Head of caudate nucleus (tissue), 42 donors: ENCODE results near the gene UBE2L6.

ENCODE experiments used
- DNase-seq, 42 donors: peaks; one replicate each; pipeline versions ENCODE4 v3.0.0 to v3.0.0-alpha.2; 2020 to 2021; ENCODE audit warnings: mixed read lengths in 7 of 42
- intact Hi-C: fragments of 100-400 bp; cut with DNase I; formaldehyde crosslinking; loops from one replicate; pipeline ENCODE4 v1.15.0; 2022

Gene UBE2L6

GRCh38 chr11:57571606-57572005 is 4.1 kb upstream of the UBE2L6 start:
- intact Hi-C loops: no loop called here
- DNase-seq: no peak

DNA sequence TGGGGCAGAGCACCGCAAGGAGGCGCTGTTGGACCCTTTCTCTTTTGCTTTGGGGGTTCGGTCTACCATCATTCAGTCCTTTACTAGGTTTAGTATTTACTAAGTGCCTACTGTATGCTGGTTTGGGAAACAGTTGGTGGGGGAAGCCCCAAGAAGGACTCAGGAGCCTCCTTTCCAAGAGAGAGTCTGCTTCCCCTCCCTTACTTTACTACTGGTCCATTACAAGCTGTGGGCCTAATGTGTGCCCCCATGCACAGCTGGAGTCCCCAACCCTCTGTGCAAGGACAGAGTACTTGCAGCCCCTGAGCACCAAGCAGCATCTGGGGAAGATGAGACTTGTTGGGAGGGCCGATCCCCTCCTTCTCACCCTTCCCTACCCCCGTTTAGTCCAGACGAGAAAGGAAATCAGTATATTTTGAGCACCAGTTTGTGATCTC is 876 bp upstream of the UBE2L6 start:
- peak in 19 of 42 donors; percentile 65 to 94 (median 88) for DNase-seq

GRCh38 chr11:57566905-57567514 is 462 bp downstream of the UBE2L6 start:
- intact Hi-C loops: loop anchor here (5.0 to 10.0 kb wide), 2 partner anchors 80 to 148 kb away; partner anchors contain the start of genes MED19, TMX2 and YPEL4
- DNase-seq: peak in 10 of 42 donors; percentile 14 to 59 (median 31)

More for the DNA sequence above, 876 bp upstream of the UBE2L6 start:
- intact Hi-C loops: loop anchor here (5.0 to 10.0 kb wide), 2 partner anchors 79 to 146 kb away; partner anchors contain the start of genes MED19, TMX2 and YPEL4

GRCh38 chr11:57566005-57566904 is 1.2 kb downstream of the UBE2L6 start:
- intact Hi-C loops: loop anchor here (5.0 to 10.0 kb wide), 2 partner anchors 81 to 149 kb away; partner anchors contain the start of genes MED19, TMX2 and YPEL4
- DNase-seq: peak in 9 of 42 donors; percentile 19 to 56 (median 35)

DNA sequence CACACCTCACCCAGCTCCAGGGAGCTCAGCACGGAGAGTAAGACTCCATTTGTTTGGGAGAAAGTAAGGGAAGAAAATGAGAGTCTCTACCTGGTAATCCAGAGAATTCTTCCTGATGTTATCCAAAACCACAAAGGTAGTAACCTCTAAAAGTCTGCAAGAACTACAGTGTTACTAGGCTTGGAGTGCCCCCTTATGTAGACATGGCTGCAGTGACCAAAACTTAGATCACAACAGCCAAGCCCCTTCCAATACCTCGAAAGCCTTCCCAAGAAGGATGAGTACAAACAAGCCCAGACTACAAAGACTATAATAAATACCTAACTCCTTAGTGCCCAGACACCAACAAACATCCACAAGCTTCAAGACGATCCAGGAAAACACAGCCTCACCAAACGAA is 4.9 kb downstream of the UBE2L6 start:
- intact Hi-C loops: loop anchor here (10.0 kb wide), 1 partner anchor 152 kb away; the partner anchor contains the start of genes MED19 and TMX2
- no peak for DNase-seq

- intact Hi-C loops: loop anchor here (10.0 kb wide), 1 partner anchor 155 kb away; the partner anchor contains the start of genes MED19 and TMX2
- DNase-seq: no peak
Measured at GRCh38 chr11:57560146-57560545, 7.3 kb downstream of the UBE2L6 start.

GRCh38 chr11:57556041-57556440 is 11.4 kb downstream of the UBE2L6 start:
- DNase-seq: no peak
- intact Hi-C loops: no loop called here

DNA sequence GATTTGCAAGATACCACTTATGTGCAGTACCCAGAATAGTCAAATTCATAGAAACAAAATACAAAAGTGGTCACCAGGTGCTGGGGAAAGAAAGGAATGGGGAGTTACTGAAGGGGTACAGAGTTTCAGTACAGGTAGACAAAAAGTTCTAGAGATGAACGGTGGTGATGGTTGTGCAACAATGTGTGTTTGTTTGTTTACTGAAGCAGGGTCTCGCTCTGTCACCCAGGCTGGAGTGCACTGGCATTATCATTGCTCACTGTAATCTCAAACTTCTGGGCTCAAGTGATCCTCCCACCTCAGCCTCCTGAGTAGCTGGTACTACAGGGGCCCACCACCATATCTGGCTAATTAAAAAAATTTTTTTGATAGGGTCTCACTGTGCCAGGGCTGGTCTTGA is 12.1 kb downstream of the UBE2L6 start:
- DNase-seq: no peak
- intact Hi-C loops: no loop called here

- DNase-seq: no peak
- intact Hi-C loops: no loop called here
Measured at GRCh38 chr11:57552479-57552878, 15.0 kb downstream of the UBE2L6 start.

DNA sequence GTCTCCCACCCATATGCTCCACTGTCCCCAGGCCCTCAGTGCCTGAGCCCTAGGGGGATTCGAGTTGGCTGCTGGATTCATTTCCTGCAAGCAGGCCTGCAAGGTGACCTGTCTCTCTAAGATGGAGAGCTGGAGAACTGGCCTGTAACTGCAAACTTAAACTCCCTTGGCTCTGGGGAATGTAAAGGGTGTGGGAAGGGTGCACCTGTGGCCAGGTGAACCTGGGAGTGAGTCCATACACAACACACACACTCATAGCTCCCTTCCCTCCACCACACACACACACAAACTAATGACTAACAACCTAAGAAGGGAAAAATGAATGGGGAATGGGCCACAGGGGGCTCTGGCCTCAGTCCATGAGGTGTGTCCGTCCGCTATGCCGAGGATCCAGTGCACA is 15.5 kb downstream of the UBE2L6 start:
- DNase-seq: no peak
- intact Hi-C loops: no loop called here

- intact Hi-C loops: no loop called here
- no peak for DNase-seq
Measured at GRCh38 chr11:57549983-57550382, 17.5 kb downstream of the UBE2L6 start.

DNA sequence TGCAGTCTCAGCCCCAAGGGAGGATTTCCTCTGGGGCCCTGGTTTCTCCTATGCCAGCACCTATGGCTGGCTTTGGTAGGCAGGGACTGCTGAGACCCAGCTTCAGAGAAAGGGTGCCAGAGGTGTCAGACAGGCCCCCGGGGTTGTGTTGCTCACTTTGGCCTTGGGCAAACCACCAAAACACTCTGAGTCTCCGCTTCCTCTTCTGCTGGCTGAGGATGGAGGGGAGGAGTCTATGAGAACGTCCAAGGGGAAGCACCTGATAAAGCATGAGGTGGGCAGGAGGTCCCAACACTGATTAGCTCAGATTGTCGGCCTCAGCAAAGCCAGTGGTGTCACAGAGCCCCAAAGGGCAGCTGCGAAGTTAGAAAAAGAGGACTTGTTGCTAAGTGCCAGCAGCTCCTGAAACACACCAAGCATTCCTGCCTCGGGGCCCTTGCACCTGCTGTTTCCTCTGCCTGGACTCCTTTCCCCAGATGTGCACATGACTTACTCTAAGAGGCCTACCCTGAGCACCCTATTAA is 19.6 kb downstream of the UBE2L6 start:
- intact Hi-C loops: no loop called here
- DNase-seq: peak in 1 of 42 donors; percentile 2

DNA sequence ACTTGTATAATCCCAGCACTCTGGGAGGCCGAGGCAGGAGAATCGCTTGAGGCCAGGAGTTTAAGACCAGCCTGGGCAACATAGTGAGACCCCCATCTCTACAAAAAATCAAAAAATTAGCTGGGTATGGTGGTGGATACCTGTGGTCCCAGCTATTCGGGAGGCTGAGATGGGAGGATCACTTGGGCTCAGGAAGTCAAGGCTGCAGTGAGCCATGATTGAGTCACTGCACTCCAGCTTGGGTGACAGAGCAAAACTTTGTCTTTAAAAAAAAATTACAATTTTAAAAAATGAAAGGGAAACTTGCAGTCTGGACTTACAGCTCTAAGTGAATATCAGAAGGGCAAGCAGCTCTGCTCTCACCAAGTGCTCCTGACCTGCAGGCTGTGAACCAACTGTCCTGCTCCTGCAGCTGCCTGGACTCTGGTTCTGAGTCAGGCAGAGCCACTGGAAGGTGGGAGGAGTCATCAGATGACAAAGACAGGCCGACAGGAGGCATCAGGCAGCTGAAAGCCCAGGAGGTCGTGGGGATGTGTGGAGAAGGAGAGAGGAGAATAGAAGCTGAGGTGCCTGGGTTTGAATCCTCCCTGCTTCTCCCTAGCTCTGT is 20.5 kb downstream of the UBE2L6 start:
- intact Hi-C loops: no loop called here
- no peak for DNase-seq

- intact Hi-C loops: no loop called here
Measured at GRCh38 chr11:57546451-57546850, 21.0 kb downstream of the UBE2L6 start.

DNA sequence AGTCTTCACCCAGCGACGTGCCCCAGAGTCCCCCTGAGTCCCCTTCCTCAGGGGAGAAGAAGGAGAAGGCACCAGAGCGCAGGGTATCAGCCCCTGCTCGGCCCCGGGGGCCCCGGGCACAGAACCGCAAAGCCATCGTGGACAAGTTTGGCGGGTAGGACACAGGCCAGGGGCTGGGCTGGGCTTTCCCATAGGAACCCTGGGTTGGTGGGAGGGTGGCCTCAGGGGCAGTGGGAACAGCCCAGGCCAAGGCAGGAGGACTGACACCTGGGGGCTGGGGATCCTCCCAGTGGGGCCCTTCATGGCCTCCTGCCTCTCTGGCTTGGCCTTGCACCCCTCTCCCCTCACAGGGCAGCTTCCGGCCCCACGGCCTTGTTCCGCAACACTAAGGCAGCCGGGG is 21.6 kb downstream of the UBE2L6 start:
- intact Hi-C loops: no loop called here
- DNase-seq: no peak

More at GRCh38 chr11:57546451-57546850, 21.0 kb downstream of the UBE2L6 start:
- no peak for DNase-seq

DNA sequence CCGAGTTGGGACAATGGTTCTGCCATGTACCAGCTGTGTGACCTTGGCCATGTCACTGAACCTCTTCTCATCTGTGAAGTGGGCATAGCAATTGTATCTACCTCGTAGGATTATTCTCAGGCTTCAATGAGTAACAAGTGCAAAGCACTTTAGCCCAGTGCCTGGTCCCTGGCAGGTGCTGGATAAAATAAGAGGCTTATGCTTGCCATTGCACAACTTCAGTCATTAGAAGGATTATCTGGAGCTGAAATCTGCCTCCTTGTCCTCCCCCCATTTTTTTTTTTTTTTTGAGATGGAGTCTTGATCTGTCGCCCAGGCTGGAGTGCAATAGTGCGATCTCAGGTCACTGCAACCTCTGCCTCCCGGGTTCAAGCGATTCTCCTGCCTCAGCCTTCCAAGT is 22.9 kb downstream of the UBE2L6 start:
- DNase-seq: no peak
- intact Hi-C loops: no loop called here

GRCh38 chr11:57543593-57543992 is 23.9 kb downstream of the UBE2L6 start:
- DNase-seq: no peak
- intact Hi-C loops: no loop called here

DNA sequence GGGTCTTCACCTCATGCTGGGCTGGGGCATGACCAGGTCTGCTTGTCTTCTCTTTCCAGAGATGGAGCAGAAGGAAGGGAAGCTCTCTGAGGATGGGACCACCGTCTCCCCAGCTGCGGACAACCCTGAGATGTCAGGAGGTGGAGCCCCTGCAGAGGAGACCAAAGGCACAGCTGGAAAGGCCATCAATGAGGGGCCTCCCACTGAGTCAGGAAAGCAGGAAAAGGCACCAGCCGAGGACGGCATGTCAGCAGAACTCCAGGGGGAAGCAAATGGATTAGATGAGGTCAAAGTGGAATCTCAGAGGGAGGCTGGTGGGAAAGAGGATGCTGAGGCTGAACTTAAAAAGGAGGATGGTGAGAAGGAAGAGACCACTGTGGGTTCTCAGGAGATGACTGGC is 24.9 kb downstream of the UBE2L6 start:
- DNase-seq: no peak
- intact Hi-C loops: no loop called here

GRCh38 chr11:57541169-57541568 is 26.3 kb downstream of the UBE2L6 start:
- intact Hi-C loops: no loop called here
- no peak for DNase-seq
